HepG2 (cell line): ENCODE results near the gene CYTH2. TPM values are rescaled to one million over a fixed set of nuclear protein-coding genes. Genes with fewer than 3 reads are reported as not detected.
A peak's percentile ranks its signal among the peaks of the same experiment; 100 is the strongest.

ENCODE experiments used
- ATAC-seq: fragments of 200-7000 bp; cut with Tn5 transposase; 3 replicates; pipeline ENCODE4 v1.9.1; 2020; ENCODE audit warnings: mild to moderate bottlenecking, moderate library complexity
- BruUV-seq: library from RNA; stranded (reverse); fragments of 400-500 nt; replicated peaks from 2 replicates; lab custom pipeline; 2021; lab: Mats Ljungman, UMichigan
- CTCF ChIA-PET: fragments of 300-600 bp; formaldehyde crosslinking; extraction: SDS; loops from one replicate; lab custom pipeline; 2021; ENCODE audit warnings: low total read pairs, inconsistent platforms, low intra/inter-chr PET ratio; lab: Yijun Ruan, JAX
- POLR2A ChIA-PET: fragments of 350-600 bp; sonication (Branson Sonifier 250); formaldehyde crosslinking; loops from one replicate; lab custom pipeline; 2020; ENCODE audit warnings: antibody characterized with exemption, inconsistent platforms; lab: Yijun Ruan, JAX
- DNase-seq: peaks from one replicate; pipeline ENCODE4 v3.0.0-alpha.2; 2015; ENCODE audit warnings: low spot score
- FAIRE-seq: peaks from 3 replicates; lab custom pipeline; 2011; peaks lifted over from hg19 to GRCh38; lab: Jason Lieb, UNC
- H2AFZ ChIP-seq: one replicate; pipeline ENCODE4 v1.6.1; 2011; ENCODE audit warnings: low read length, inconsistent platforms
- H3K27ac ChIP-seq: fragments of 300-600 bp; 3 replicates; pipeline ENCODE4 v1.8.0; 2011; ENCODE audit warnings: mixed run types, mild to moderate bottlenecking, mixed read lengths, low read length, inconsistent platforms; ENCODE audit not compliant: insufficient read depth; ENCODE audit errors: extremely low read length
- H3K27me3 ChIP-seq, 2 experiments: fragments of 200-600 bp in 1 of 2; 2 replicates in 1 of 2; 3 replicates in 1 of 2; pipeline versions ENCODE4 v1.6.0 to v1.8.0; 2011; ENCODE audit warnings: low read length in 2 of 2, mild to moderate bottlenecking in 2 of 2, moderate library complexity in 2 of 2, inconsistent platforms in 1 of 2; ENCODE audit not compliant: insufficient read depth in 2 of 2, control insufficient read depth in 1 of 2
- H3K36me3 ChIP-seq, 2 experiments: fragments of 200-600 bp in 1 of 2; replicated peaks in 1 of 2; 2 replicates in 1 of 2; 3 replicates in 1 of 2; pipeline versions ENCODE4 v1.5.1 to v1.8.0; 2011; ENCODE audit warnings: low read length in 2 of 2, inconsistent platforms in 1 of 2; ENCODE audit not compliant: insufficient read depth in 2 of 2, control insufficient read depth in 1 of 2
- H3K4me1 ChIP-seq: 2 replicates; pipeline ENCODE4 v1.5.1; 2012; ENCODE audit warnings: low read length, inconsistent platforms; ENCODE audit not compliant: insufficient read depth
- H3K4me2 ChIP-seq: 2 replicates; pipeline ENCODE4 v1.6.0; 2011; ENCODE audit warnings: low read depth, low read length, inconsistent platforms
- H3K4me3 ChIP-seq, 3 experiments: fragments of 200-600 bp in 1 of 3; sonication (generic), shearing (Covaris generic) in 1 of 3; replicated peaks in 1 of 3; 2 replicates each; pipeline ENCODE4 v1.5.1; 2011 to 2016; ENCODE audit warnings: low read length in 3 of 3, inconsistent platforms in 2 of 3, low read depth in 2 of 3, mild to moderate bottlenecking in 2 of 3, control low read depth in 1 of 3, mixed read lengths in 1 of 3; ENCODE audit not compliant: insufficient read depth in 1 of 3
- H3K79me2 ChIP-seq: one replicate; pipeline ENCODE4 v1.6.1; 2011; ENCODE audit warnings: low read length, inconsistent platforms; ENCODE audit not compliant: insufficient read depth
- H3K9ac ChIP-seq: 2 replicates; pipeline ENCODE4 v1.6.0; 2011; ENCODE audit warnings: mild to moderate bottlenecking, low read depth, low read length, inconsistent platforms; ENCODE audit not compliant: insufficient read depth
- H3K9me3 ChIP-seq: 2 replicates; pipeline ENCODE4 v1.5.1; 2012; ENCODE audit warnings: mild to moderate bottlenecking, low read length
- H4K20me1 ChIP-seq: 2 replicates; pipeline ENCODE4 v1.6.0; 2011; ENCODE audit warnings: inconsistent platforms, mild to moderate bottlenecking, low read length, moderate library complexity; ENCODE audit not compliant: insufficient read depth
- CEBPB ChIP-seq: IDR thresholded peaks from 2 replicates; pipeline ENCODE4 v1.6.1; 2011; ENCODE audit warnings: low read depth, low read length, improper control_type of control experiment, borderline replicate concordance
- ELF4 ChIP-seq: sonication (generic); formaldehyde crosslinking; IDR thresholded peaks from 2 replicates; pipeline ENCODE4 v1.5.0; 2020; ENCODE audit warnings: missing genetic modification reagents, mild to moderate bottlenecking, moderate library complexity, borderline replicate concordance
- MAZ ChIP-seq, 2 experiments: sonication (generic) in 1 of 2; formaldehyde crosslinking in 1 of 2; IDR thresholded peaks; 2 replicates each; pipeline versions ENCODE4 v1.5.0 to v1.6.1; 2012 to 2020; ENCODE audit warnings: low read depth in 2 of 2, mild to moderate bottlenecking in 2 of 2, borderline replicate concordance in 1 of 2, improper control_type of control experiment in 1 of 2, low read length in 1 of 2, missing genetic modification reagents in 1 of 2, moderate library complexity in 1 of 2
- NPAS2 ChIP-seq: sonication (generic); formaldehyde crosslinking; IDR thresholded peaks from 2 replicates; pipeline ENCODE4 v1.8.0; 2022; ENCODE audit warnings: mild to moderate bottlenecking, missing genetic modification reagents, borderline replicate concordance
- PHF21A ChIP-seq: sonication (generic); formaldehyde crosslinking; IDR thresholded peaks from 2 replicates; pipeline ENCODE4 v1.5.0; 2020; ENCODE audit warnings: mild to moderate bottlenecking, missing genetic modification reagents
- RFX1 ChIP-seq: fragments of 450-650 bp; IDR thresholded peaks from 2 replicates; pipeline ENCODE4 v1.6.1; 2017
- SALL2 ChIP-seq: sonication (generic); formaldehyde crosslinking; IDR thresholded peaks from 2 replicates; pipeline ENCODE4 v1.8.1; 2023; ENCODE audit warnings: mild to moderate bottlenecking, missing genetic modification reagents, inconsistent platforms
- SIN3A ChIP-seq: IDR thresholded peaks from 2 replicates; pipeline ENCODE4 v1.6.1; 2011; ENCODE audit warnings: low read depth, mild to moderate bottlenecking, control low read depth, low read length, borderline replicate concordance
- STAG1 ChIP-seq: sonication (generic); formaldehyde crosslinking; IDR thresholded peaks from 2 replicates; pipeline ENCODE4 v1.4.0; 2020; ENCODE audit warnings: missing genetic modification reagents
- ZBTB8A ChIP-seq: sonication (generic); formaldehyde crosslinking; IDR thresholded peaks from 2 replicates; pipeline ENCODE4 v1.4.0; 2020; ENCODE audit warnings: mild to moderate bottlenecking, low read depth, missing genetic modification reagents, borderline replicate concordance
- ZNF253 ChIP-seq: sonication (generic); formaldehyde crosslinking; IDR thresholded peaks from 2 replicates; pipeline ENCODE4 v1.8.0; 2022; ENCODE audit warnings: mild to moderate bottlenecking, missing genetic modification reagents, borderline replicate concordance
- ZNF33A ChIP-seq: sonication (generic); formaldehyde crosslinking; IDR thresholded peaks from 2 replicates; pipeline ENCODE4 v1.5.1; 2020; ENCODE audit warnings: missing genetic modification reagents, mild to moderate bottlenecking, moderate library complexity, borderline replicate concordance
- ZNF383 ChIP-seq: sonication (generic); formaldehyde crosslinking; IDR thresholded peaks from 2 replicates; pipeline ENCODE4 v1.4.0; 2020; ENCODE audit warnings: missing genetic modification reagents, mild to moderate bottlenecking, borderline replicate concordance
- ZNF549 ChIP-seq: sonication (generic); formaldehyde crosslinking; IDR thresholded peaks from 2 replicates; pipeline ENCODE4 v1.5.0; 2020; ENCODE audit warnings: missing genetic modification reagents
- ZNF614 ChIP-seq: IDR thresholded peaks from 2 replicates; pipeline ENCODE4 v1.6.1; 2018; ENCODE audit warnings: missing biosample characterization, missing genetic modification reagents, inconsistent platforms, borderline replicate concordance
- WGBS: methylation state at CpG from one replicate; pipeline ENCODE4 v1.1.6; 2017; ENCODE audit warnings: low lambda C conversion rate; 5-methylcytosine and 5-hydroxymethylcytosine counted together
- in situ Hi-C: cut with HindIII; loops from 2 replicates; pipeline ENCODE4 v1.10.0; 2017; ENCODE audit warnings: low pct_unique_long_range_greater_than_20kb; ENCODE audit not compliant: extremely low pct_ligation_motif_present
- intact Hi-C: fragments of 100-400 bp; cut with micrococcal nuclease; formaldehyde crosslinking; loops from one replicate; pipeline ENCODE4 v1.10.0; 2022; ENCODE audit not compliant: unreplicated experiment
- polyA plus RNA-seq, 8 experiments: library from polyadenylated mRNA; depleted of rRNA in 3 of 8; stranded (reverse) in 7 of 8; unstranded in 1 of 8; fragments of >200 nt; fragmentation: Illumina TruSeq in 4 of 8; extraction: Trizol in 4 of 8; gene quantifications; 2 replicates each; pipeline versions ENCODE4 v1.2.1 to v1.2.3, GENCODE V29; 2011 to 2016; ENCODE audit warnings: low read depth in 4 of 8, missing spikeins in 1 of 8, mixed read lengths in 1 of 8; ENCODE audit not compliant: insufficient read depth in 1 of 8
- total RNA-seq, 5 experiments: library from RNA; depleted of rRNA; stranded (reverse); fragments of >200 nt; fragmentation: Illumina TruSeq; extraction: Trizol; gene quantifications; 2 replicates each; pipeline ENCODE4 v1.2.3, GENCODE V29; 2016; ENCODE audit warnings: low read depth in 1 of 5
- TF ChIP-seq, protein P1 (sequence below): IDR thresholded peaks from 2 replicates; pipeline ENCODE4 v1.6.1; 2016; ENCODE audit warnings: mild to moderate bottlenecking, missing biosample characterization, missing genetic modification reagents
- TF ChIP-seq, protein P2 (sequence below): sonication (generic); formaldehyde crosslinking; IDR thresholded peaks from 2 replicates; pipeline ENCODE4 v1.4.0; 2020; ENCODE audit warnings: low read depth, mild to moderate bottlenecking, missing genetic modification reagents

CYTH2 gene
- total and polyA plus RNA-seq, 2 of the 13 experiments (the other 11 are each of a cell fraction or from before 2014, with no cell fraction given), result 16.5 to 39.3 TPM

DNA sequence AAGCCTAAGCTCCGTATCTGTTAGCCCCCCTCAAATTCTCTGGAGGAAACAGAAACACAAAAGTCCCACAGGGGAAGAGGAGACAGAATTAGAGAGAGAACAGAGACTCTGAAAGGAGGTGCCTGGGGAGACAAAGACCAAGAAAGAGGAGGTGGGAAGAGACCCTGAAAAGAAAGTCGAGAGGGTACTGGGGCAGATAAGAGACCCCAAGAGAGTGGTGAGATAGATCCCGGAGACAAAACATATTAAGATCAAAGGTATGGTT is 24.3 kb upstream of the CYTH2 start:
- peaks cover 3 to 26% of the 10 kb centered on the region in 2 experiments; a peak in 4 of 5 replicates for H3K36me3 ChIP-seq
- intact Hi-C loops, result loop anchor here (1.0 to 10.0 kb wide), 2 partner anchors 24 to 90 kb away; partner anchors contain the start of gene CYTH2
- FAIRE-seq, result no peak

DNA sequence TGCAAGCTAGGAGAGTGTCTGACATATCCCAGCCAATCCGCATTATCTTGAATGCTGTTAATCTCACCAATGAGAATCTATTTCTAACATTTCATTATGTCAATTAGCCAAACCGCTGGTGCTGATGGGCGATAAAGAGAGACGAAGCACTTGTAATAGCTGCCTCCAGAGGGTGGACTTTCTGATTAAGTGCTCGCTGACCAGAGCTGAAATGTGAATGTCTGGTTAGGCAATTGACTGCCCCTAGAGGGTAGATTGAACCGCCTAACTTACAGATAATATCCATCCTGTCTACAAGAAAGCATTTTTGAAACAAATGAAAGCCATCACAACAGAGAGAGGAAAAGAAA is 23.9 kb upstream of the CYTH2 start:
- intact Hi-C loops, result loop anchor here (1.0 to 10.0 kb wide), 2 partner anchors 24 to 90 kb away; partner anchors contain the start of gene CYTH2
- peak overlapping the region; percentile 77 to 95 (median 80) for H3K4me3 ChIP-seq
- no peaks in the 10 kb centered on the region for H3K9me3 ChIP-seq
- H3K36me3 ChIP-seq, result peaks cover 6 to 29% of the 10 kb centered on the region in 2 experiments; a peak in 4 of 5 replicates
- in situ Hi-C loops, result no loop called here
- ChIA-PET CTCF (interaction anchor here (1.2 to 1.4 kb wide), 3 partner anchors 112 to 139 kb away, joined by 3 to 6 read pairs (median 3); no protein-coding TSS in a partner anchor), POLR2A (interaction anchor here (0.6 to 2.4 kb wide), 9 partner anchors 12 to 174 kb away, joined by 3 to 9 read pairs (median 3); partner anchors contain the start of genes KDELR1, RPL18 and SPHK2)
- peak overlapping the region; percentile 90 for H3K9ac ChIP-seq
- peaks cover 17% of the 10 kb centered on the region for H3K79me2 ChIP-seq
- H2AFZ ChIP-seq, result peak overlapping the region; percentile 80
- H3K27ac ChIP-seq, result peak overlapping the region; percentile 71
- TSS peak; percentile 85 for BruUV-seq
- peak; percentile 97 for FAIRE-seq
- no peaks in the 10 kb centered on the region; a peak in 1 of 5 replicates for H3K27me3 ChIP-seq
- peaks cover 22% of the 10 kb centered on the region for H3K4me1 ChIP-seq
- H3K4me2 ChIP-seq, result peak overlapping the region; percentile 96
- peak; percentile 78 for ATAC-seq
- H4K20me1 ChIP-seq, result no peaks in the 10 kb centered on the region
- 1% methylated on average over 6 of the region's 6 CpGs for WGBS
- DNase-seq, result peak; percentile 82
- TF ChIP-seq ZBTB8A, result peak; percentile 33; the same call in 1 of the 2 replicates
- TF ChIP-seq RFX1, result no peak
- TF ChIP-seq STAG1, result peak; percentile 41
- TF ChIP-seq MAZ (IDR thresholded peaks at IDR 0.05; ENCODE audit: borderline replicate concordance, low read depth, low read length), result no peak
- TF ChIP-seq MAZ (CRISPR knock-in tag; IDR thresholded peaks at IDR 0.05; ENCODE audit: low read depth), result no peak
- TF ChIP-seq PHF21A (CRISPR knock-in tag), result no peak
- TF ChIP-seq ZNF253 (CRISPR knock-in tag), result no peak
- TF ChIP-seq NPAS2, result no peak
- TF ChIP-seq, protein P1, sequence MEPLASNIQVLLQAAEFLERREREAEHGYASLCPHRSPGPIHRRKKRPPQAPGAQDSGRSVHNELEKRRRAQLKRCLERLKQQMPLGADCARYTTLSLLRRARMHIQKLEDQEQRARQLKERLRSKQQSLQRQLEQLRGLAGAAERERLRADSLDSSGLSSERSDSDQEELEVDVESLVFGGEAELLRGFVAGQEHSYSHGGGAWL, result no peak
- no peak for TF ChIP-seq SIN3A
- no peak for TF ChIP-seq ZNF33A (CRISPR knock-in tag)
- TF ChIP-seq CEBPB, result peak; percentile 58; the same call in 1 of the 2 replicates
- no peak for TF ChIP-seq ELF4 (CRISPR knock-in tag)
- TF ChIP-seq SALL2 (CRISPR knock-in tag), result no peak
- TF ChIP-seq, protein P2, sequence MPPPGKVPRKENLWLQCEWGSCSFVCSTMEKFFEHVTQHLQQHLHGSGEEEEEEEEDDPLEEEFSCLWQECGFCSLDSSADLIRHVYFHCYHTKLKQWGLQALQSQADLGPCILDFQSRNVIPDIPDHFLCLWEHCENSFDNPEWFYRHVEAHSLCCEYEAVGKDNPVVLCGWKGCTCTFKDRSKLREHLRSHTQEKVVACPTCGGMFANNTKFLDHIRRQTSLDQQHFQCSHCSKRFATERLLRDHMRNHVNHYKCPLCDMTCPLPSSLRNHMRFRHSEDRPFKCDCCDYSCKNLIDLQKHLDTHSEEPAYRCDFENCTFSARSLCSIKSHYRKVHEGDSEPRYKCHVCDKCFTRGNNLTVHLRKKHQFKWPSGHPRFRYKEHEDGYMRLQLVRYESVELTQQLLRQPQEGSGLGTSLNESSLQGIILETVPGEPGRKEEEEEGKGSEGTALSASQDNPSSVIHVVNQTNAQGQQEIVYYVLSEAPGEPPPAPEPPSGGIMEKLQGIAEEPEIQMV (CRISPR knock-in tag), result no peak
- no peak for TF ChIP-seq ZNF614 (CRISPR knock-in tag)

More for the DNA sequence above, 24.3 kb upstream of the CYTH2 start:
- H3K27ac ChIP-seq, result peak overlapping the region; percentile 71
- H3K4me2 ChIP-seq, result peak overlapping the region; percentile 96
- peak overlapping the region; percentile 80 for H2AFZ ChIP-seq
- H3K4me3 ChIP-seq, result peak overlapping the region; percentile 77 to 95 (median 80)
- H3K27me3 ChIP-seq, result no peaks in the 10 kb centered on the region; a peak in 1 of 5 replicates
- TF ChIP-seq ZNF549 (no peak), ZNF383 (CRISPR knock-in tag) (0 out of 2 replicates have a peak, but pooled peaks have one; percentile 15)
- peak overlapping the region; percentile 90 for H3K9ac ChIP-seq
- ATAC-seq, result no peak
- BruUV-seq, result no TSS peak
- ChIA-PET POLR2A (interaction anchor here (0.6 to 2.4 kb wide), 8 partner anchors 12 to 174 kb away, joined by 3 to 9 read pairs (median 3); partner anchors contain the start of genes KDELR1, RPL18 and SPHK2), CTCF (interaction anchor here (1.2 to 1.4 kb wide), 3 partner anchors 112 to 139 kb away, joined by 3 to 6 read pairs (median 3); no protein-coding TSS in a partner anchor)
- H3K9me3 ChIP-seq, result no peaks in the 10 kb centered on the region
- no peaks in the 10 kb centered on the region for H4K20me1 ChIP-seq
- in situ Hi-C loops, result no loop called here
- WGBS, result 1% methylated on average over 3 of the region's 3 CpGs
- no peak for DNase-seq
- H3K79me2 ChIP-seq, result peaks cover 17% of the 10 kb centered on the region
- H3K4me1 ChIP-seq, result peaks cover 22% of the 10 kb centered on the region
